NOMO-1 (cell line): ENCODE measurements around the gene MRPS27.

ENCODE experiments used
- DNase-seq, 2 experiments: peaks; one replicate each; lab custom pipeline; 2025; ENCODE audit not compliant: unreplicated experiment in 2 of 2; lab: John Stamatoyannopoulos, UW

Gene MRPS27

GRCh38 chr5:72319976-72320752 lies at the start of gene MRPS27, which contains the start of gene PTCD2:
Gene MRPS27, minus strand, starts transcription at chr5:72320240. Its CDS starts 19 bp downstream, at chr5:72320221.
Gene PTCD2, plus strand, starts transcription at chr5:72320373. Its CDS starts 10 bp downstream, at chr5:72320383.
- DNase-seq: peak; percentile 96 to 99

- peak in 1 of 2 experiments; percentile 29 for DNase-seq
Observed at GRCh38 chr5:72369711-72370110, 49.7 kb upstream of the MRPS27 start.

DNA sequence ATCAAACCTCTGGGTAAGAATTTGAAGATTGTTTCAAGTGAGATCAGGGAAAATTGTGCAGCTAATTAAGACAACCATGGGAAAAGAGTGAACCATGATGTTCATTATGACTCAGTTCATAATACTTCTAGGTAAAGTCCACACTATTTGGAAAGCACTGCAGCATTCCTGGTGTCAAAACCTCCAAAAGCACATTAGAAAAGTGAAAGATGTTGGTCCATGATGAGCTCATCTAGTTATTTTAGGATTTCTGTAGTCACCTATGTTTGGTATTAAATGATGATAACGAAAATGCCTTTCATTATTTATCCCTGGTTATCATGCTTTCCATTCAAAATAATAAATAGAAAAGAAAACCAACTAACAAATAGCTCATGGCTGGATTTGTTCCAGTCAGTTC lies 49.3 kb upstream of the MRPS27 start:
- no peak for DNase-seq

- DNase-seq: peak in 1 of 2 experiments; percentile 40
Observed at GRCh38 chr5:72368271-72368670, 48.2 kb upstream of the MRPS27 start.

GRCh38 chr5:72366324-72366976 lies 46.4 kb upstream of the MRPS27 start:
- peak; percentile 77 to 96 for DNase-seq

GRCh38 chr5:72364951-72365350 lies 44.9 kb upstream of the MRPS27 start:
- DNase-seq: no peak

DNA sequence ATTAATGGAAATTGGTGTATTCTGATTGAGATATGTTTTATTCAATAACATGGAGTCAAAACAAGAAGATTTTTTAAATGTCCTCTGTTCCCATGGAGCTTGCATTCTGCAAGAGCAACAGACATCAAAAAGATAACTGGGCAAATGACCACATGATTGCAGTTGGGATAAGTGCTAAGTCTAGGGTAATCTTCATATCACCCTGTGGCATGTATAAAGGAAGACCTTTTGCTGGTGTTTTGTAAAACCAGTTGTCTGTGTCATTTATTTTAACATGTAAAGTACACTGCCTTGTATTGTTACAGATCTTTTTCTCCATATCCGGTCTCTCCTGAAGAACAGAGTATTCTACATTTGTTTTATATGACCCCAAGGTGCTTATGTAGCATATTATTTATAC lies 44.1 kb upstream of the MRPS27 start:
- no peak for DNase-seq

DNA sequence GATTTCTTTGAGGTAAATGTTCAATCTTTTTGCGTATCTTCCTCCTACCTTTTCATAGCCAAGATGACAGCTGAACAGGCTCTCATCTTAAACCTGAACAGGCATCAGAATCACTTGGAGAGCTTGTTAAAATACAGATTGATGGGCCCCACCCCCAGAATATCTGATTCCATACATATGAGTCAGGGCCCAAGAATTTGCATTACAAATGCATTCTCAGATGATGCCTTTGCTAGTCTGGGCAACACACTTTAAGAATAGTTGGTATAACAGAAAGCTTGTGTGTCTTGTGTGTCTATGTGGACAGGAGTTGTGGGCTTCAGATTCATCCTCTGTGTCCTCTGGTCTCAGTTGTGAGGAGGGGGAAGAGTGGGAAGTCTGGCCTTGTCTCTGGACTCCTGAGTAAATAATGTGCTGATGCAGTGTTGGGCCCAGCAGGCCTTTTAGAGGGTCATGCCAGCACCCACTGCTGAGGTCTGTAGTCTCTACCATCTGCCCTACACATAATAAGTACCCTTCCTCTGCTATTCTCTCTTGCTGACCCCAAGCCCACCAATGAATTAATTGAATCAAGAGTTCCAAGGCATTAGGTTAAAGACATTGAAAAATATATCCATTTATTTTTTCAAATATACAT lies 43.2 kb upstream of the MRPS27 start:
- DNase-seq: no peak

GRCh38 chr5:72359886-72360285 lies 39.8 kb upstream of the MRPS27 start:
- DNase-seq: no peak

- DNase-seq: no peak
Observed at GRCh38 chr5:72358925-72359324, 38.9 kb upstream of the MRPS27 start.

DNA sequence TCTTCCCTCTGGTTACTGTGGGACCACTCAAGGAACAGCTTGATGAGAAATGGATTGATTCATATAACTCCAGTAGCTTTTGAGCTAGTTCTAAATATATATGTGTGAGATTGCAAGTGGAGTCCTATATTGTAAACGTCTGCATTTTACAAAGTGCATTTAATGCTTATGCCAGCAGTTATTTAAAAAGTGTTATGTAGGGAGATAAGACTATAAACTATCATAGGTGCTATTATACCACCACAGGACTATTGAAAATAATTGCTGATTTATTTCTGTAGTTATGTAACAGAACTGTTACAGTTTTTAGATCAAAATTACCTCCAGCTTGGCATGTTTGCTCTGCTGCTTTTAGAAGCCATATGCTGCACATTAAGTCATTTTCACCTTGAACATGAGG lies 36.3 kb upstream of the MRPS27 start:
- no peak for DNase-seq

DNA sequence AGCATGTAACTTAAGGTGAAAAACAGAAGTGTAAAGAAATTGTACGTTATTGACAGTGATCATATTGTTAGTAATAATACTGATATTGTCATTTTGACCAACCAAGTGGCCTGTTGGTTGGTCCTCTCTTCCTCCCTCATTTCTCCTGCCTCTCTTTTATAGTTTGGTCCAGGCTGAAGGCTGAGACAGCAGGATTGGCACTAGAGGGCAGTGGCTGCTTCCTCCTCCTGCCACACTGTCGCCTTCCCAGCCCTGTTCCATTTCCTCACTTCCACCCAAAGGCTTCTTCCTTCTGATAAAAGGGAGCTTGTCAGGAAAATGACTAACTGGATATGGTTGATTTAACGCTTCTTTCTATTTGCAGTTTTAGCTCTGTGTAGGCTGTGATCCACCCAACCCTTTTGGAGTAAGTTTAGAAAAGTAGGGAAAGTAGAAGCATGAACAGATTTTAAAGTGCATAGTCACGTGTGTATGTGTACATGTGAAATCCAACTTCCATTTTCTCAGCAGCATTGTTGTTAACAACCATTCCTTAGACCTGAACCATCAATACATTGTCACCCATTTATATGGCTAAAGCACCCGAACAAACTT lies 35.8 kb upstream of the MRPS27 start:
- DNase-seq: no peak

GRCh38 chr5:72353046-72353445 lies 33.0 kb upstream of the MRPS27 start:
- DNase-seq: no peak

GRCh38 chr5:72352616-72353015 lies 32.6 kb upstream of the MRPS27 start:
- peak in 1 of 2 experiments; percentile 51 for DNase-seq

DNA sequence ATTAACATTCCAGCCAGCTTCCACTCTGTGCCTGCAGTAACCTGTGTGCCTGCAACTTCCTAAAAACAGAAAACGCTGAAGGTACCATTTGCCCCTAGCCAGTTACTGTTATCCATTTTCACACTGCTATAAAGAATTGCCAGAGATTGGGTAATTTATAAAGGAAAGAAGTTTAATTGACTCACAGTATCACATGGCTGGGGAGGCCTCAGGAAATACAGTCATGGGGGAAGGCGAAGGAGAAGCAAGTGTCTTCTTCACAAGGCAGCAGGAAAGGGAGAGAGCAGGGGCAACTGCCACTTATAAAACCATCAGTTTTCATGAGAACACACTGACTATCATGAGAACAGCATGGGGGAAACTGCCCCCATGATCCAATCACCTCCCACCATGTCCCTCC lies 31.3 kb upstream of the MRPS27 start:
- no peak for DNase-seq

GRCh38 chr5:72347801-72348308 lies 27.8 kb upstream of the MRPS27 start:
- no peak for DNase-seq

DNA sequence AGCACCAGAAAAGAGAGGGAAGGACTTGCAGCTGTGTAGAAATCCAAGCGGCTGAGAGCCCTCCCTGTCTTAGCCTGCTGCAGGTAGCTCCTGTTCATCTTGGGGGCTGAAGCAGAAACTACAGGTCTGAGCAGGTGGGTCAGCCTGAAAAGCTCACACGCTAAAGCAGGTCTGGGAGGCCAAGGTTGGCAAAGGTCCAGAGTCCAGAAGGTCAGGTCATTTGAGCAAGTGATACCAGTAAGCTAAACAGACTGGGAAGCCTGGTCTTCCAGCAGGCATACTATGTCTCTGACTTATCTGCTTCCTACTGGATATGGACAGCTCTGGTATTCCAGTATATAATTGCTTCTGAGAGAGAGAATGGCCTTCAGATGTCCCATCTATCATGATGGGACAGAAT lies 26.4 kb upstream of the MRPS27 start:
- DNase-seq: no peak

DNA sequence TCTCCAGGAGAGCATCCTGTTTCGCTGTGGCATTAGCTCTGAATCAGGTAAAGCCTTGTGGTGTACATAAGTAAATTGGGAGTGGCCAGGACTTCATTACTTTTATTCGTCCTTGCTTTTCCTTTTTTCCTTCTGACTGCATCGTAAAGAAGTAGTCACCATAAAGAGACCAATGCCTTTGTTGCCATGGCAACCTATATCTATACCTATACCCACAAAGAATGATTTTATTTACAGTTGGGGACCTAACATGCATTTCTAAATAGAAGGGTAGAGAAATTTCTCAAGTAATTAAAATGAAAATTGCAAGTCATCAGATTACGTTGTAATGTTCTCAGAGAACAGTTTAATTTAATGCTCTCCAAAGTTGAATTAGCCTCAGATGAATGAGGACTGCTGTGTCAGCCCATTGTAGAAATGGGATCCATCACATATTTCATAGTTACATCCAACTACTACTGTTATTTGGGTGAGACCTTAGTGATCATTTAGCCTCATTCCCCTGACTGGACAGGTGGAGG lies 18.7 kb upstream of the MRPS27 start:
- no peak for DNase-seq

- DNase-seq: no peak
Observed at GRCh38 chr5:72337159-72337558, 17.1 kb upstream of the MRPS27 start.

DNA sequence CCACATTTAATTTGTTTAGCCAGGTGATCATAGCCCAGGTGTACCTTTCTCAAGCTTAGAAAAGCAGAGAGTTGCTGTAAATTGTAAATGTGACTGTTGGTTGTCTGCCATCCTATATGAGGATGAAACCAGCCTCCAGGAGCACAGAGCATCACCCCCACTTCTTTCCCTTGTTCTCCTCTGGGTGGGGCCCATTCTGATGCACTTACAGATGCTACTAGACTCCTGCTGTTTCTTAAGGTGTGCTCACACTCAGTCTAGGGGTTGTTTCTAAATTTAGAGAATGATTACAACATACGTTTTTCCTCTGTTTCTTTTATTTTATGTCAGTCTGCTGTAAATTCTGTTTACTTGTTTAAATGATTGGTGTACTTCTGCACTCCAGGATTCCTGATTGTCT lies 10.7 kb upstream of the MRPS27 start:
- DNase-seq: no peak

DNA sequence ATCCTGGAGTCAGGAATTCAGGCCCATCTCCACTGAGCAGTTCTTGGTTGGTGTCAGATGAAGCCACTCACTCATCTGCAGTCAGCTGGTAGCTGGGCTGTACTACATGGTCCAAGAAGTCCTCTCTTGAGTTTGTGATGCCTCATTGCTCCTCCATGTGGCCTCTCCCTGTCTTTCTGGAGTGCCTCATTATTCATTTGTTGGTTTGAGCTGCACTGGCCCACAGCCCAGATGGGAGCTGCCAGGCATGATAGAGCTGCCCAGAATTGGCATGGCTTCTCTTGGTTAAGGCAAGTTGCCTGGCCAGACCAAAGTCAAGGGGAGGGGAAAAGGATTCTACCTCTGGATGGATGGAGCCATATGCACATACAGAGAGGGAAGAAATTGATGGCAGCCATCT lies 8.1 kb upstream of the MRPS27 start:
- DNase-seq: no peak
